ENCODE data around the gene ATG14.
"Not testable (repeated sequence)": the region's sequence is repeated elsewhere in the genome, so short reads cannot be mapped to it uniquely, and the experiment has no call there.

Gene ATG14

GRCh38 chr14:55411426-55412389 is at the start of gene ATG14:
Gene ATG14 (minus strand): TSS chr14:55411830. CDS start chr14:55411822, 8 bp downstream.
- peak; percentile 65 to 70 for DNase-seq (ENCODE audit: low read depth in 2 of 2)

DNA sequence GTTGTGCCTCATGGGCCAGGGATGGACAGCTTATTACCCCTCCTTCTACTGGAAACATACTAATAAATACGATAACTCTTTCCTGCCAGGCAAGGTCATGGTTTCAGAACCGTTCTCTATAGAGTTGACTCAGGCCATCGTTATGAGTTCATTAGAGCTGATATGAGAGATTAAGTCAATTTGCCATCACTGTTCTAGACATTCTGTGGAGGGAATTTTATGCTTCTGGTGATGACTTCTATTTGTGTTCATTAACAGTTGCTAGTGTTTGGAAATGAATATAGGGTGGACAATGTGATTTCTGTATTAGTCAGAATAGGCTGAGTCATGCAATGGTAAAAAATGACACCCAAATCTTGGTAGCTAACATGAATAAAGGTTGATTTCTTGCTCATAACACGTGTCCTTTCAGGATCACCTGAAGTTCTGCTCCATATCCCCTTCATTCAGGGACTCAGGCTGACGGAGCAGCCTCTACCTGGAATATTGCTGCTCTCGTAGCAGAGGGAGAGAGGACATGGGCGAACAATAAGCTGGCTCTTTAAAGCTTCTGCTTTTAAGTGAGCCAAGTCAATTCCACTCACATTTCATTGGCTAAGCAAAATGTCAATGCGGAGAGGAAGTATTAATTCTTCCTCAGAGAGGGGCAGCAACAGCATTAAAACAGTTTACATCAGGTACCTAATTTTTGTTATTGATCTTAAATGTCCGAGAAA is 47.3 kb upstream of the ATG14 start:
- DNase-seq (ENCODE audit: low read depth in 2 of 2), result no peak

DNA sequence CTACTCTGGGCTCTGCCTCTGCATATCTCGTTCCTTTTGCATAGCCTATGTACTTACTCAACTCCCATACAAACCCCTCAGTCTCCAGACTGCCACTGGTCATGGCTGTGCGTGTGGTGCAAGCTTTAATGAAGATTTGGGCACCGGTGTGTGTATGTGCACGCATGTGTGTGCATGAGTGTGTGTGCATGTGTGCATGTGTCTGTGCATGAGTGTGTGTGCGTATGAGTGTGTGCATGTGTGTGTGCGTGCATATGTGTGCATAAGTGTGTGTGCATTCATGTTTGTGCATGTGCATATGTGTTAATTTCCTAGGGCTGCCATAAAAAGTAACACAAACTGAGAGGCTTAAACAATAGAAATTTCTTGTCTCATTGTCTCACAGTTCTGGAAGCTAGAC is 45.9 kb upstream of the ATG14 start:
- no peak for DNase-seq (ENCODE audit: low read depth in 2 of 2)

DNA sequence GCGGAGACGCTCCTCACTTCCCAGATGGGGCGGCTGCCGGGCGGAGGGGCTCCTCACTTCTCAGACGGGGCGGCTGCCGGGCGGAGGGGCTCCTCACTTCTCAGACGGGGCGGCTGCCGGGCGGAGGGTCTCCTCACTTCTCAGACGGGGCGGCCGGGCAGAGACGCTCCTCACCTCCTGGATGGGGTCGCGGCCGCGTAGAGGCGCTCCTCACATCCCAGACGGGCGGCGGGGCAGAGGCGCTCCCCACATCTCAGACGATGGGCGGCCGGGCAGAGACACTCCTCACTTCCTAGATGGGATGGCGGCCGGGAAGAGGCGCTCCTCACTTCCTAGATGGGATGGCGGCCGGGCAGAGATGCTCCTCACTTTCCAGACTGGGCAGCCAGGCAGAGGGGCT is 44.8 kb upstream of the ATG14 start:
- DNase-seq (ENCODE audit: low read depth in 2 of 2), result not testable (repeated sequence)

DNA sequence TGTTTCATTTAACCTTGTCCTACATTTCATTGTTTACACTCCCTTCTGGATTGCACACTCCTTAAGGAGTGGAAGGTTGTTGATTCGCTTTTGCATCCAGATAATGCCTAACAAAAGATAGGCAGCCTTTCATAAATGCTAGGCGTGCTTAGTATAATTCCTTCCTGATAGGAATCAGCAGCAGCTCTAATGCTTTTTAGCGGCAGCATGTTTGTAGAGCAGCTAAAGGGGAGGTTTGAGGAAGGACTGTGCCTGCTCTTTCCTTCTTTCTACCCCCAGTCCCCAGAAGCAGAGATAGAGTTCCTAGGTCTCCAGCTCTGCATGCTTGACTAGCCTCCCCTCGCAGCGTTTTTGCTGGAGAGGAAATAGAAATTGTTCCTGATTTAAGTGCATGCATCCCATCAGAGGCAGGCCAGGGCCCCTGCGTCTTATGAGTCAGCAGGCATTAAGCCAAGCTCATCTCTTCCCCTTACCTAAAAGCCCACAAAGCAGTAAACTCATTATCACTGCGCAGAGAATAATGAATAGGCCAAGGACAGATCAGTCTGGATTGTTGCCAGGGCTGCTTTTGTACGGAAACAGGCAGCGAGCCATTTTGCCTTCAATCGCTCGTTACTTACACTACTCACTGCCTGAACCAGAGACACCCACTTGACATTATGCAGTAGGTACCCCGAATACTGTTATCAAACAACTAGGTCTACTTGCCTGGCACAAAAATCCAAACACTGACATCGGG is 42.8 kb upstream of the ATG14 start:
- DNase-seq (ENCODE audit: low read depth in 2 of 2), result peak; percentile 92

DNA sequence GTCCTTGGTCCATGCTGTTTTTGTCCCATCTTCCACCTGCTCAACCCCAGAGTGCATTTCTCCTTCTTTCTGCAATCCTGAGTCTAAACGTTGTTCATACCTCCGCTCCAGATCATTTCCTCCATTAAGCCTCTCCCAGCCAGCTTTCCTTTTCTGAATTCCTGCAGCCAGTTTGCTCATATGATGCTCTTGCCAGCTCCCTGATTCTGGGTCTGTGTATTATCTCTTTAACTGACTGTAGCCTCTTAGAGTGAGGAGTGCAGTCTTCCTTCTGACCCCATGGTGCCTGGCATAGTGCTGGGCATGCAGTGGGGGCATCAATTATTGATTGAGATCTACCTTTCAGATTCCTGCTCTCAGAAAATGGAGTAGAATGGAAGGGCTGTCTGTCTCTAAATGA is 40.3 kb upstream of the ATG14 start:
- no peak for DNase-seq (ENCODE audit: low read depth in 2 of 2)

- no peak for DNase-seq (ENCODE audit: low read depth in 2 of 2)
Measured at GRCh38 chr14:55451398-55451797, 39.8 kb upstream of the ATG14 start.

DNA sequence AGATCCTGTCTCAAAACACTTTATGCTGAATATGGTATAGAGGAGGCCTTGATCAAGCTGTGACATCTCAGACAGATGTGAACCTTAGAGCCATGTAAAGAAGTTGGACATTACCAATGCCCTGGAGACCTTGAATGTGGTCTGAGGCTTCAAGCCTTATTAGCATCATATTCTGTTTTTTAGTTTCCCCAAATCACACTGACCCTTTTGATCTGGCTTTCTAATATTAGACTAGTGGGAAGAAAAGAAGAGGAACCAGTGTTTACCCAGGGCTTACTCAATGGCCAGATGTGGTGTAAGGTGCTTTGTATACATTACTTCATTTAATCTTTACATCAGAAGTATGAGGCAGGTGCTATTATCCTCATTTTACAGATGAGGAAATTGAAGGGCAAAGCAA is 39.4 kb upstream of the ATG14 start:
- DNase-seq (ENCODE audit: low read depth in 2 of 2), result no peak

GRCh38 chr14:55450539-55450938 is 38.9 kb upstream of the ATG14 start:
- no peak for DNase-seq (ENCODE audit: low read depth in 2 of 2)

DNA sequence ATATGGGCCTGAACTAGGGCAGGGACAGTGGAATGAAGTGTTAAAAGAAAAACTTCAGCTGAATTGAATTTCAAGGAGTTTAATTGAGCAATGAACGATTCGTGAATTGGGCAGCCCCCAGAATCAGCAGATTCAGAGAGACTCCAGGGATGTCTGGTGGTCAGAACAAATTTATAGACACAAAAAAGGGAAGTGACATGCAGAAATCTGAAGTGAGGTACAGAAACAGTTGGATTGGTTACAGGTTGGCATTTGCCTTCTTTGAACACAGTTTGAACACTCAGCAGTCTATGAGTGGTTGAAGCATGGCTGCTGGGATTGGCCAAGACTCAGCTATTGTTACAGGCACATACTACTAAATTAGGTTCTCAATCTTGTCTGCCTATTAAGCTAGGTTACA is 38.5 kb upstream of the ATG14 start:
- no peak for DNase-seq (ENCODE audit: low read depth in 2 of 2)

DNA sequence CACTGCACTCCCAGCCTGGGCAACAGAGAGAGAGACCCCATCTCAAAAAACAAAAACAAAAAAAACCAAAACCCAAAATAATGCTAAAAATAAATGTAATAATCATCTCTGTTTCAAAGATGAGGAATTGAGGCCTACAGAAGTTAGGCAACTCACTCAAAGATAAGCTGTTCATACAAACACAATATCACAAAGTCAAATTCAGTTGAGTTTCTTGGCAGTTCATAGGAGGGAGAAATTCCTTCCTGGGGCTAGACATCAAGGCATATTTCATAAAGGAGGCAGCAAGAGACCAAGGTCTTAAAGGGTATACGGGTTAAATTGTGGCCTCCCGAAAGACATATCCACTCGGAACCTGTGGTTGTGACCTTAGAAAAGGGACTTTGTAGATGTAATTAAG is 37.5 kb upstream of the ATG14 start:
- no peak for DNase-seq (ENCODE audit: low read depth in 2 of 2)

DNA sequence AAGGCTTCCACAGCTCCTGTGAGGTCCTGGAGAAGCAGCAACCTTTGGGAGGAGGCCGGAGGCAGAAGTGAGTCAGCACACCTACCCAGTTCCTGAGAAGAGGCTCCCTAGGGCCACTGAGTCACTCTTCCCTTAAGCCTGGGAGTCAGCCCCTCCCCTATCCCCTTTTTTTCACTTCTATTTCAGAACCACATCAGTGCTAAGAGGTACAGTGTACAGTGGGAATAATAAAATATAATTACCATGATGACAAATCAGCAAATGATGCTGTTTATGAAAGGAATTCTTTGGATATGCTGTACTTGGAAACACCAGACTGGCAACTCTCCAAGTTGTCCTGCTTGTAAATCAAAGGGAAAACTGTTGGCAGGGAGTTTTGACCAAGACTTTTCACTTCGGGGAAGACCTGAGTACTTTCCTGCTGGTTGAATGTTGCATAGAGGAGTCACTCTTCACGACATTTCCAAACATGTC is 36.5 kb upstream of the ATG14 start:
- DNase-seq (ENCODE audit: low read depth in 2 of 2), result peak; percentile 97 to 98

- peak; percentile 51 to 62 for DNase-seq (ENCODE audit: low read depth in 2 of 2)
Measured at GRCh38 chr14:55446833-55447232, 35.2 kb upstream of the ATG14 start.

DNA sequence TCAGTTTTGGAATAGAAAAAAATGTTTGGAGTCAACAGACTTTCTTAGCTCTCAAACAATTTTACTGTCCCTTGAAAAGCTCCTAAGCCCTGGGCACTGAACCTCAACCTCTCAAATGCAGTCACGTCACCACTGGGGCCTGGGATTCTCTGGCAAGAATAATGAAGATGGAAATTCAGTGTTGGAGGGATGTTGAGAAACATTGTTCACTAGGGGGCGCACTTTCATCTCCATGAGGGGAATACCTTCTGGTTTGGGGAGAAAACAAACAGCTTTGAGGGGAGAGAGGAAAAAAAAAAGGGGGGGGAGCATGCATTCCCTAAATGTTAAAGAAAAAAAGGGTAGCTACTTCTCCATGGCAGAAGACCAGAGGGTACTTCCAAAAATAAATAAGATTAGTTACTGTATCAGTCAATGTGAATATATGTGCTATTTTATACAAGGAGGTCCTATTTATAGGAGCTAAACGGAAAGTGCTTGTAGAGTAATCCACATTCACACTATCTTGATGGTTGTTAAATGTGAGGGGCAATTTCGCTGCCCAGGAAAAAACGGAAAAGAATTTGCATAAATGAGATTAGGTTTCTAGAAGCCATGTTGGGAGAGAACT is 34.6 kb upstream of the ATG14 start:
- DNase-seq (ENCODE audit: low read depth in 2 of 2), result peak; percentile 53 to 58

DNA sequence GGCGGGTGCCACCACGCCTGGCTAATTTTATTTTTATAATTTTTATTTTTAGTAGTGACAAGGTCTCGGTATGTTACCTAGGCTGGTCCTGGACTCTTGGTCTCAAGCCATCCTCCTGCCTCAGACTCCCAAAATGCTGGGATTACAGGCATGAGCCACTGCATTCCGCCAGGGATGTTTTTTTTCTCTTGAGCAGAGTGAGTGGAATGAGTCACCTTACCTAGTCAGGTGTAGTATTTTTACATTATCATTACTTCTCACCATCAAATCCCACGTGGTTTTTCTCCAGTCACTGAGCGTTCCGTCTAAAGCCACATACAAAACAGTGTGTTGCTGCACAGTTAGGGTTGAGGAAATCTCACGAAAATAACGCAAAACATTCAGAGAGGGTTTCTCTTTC is 29.7 kb upstream of the ATG14 start:
- DNase-seq (ENCODE audit: low read depth in 2 of 2), result no peak

- DNase-seq (ENCODE audit: low read depth in 2 of 2), result no peak
Measured at GRCh38 chr14:55440385-55440784, 28.8 kb upstream of the ATG14 start, which contains the start of gene TBPL2. Gene TBPL2 (minus strand): TSS chr14:55440616. CDS start chr14:55440449, 167 bp downstream.

DNA sequence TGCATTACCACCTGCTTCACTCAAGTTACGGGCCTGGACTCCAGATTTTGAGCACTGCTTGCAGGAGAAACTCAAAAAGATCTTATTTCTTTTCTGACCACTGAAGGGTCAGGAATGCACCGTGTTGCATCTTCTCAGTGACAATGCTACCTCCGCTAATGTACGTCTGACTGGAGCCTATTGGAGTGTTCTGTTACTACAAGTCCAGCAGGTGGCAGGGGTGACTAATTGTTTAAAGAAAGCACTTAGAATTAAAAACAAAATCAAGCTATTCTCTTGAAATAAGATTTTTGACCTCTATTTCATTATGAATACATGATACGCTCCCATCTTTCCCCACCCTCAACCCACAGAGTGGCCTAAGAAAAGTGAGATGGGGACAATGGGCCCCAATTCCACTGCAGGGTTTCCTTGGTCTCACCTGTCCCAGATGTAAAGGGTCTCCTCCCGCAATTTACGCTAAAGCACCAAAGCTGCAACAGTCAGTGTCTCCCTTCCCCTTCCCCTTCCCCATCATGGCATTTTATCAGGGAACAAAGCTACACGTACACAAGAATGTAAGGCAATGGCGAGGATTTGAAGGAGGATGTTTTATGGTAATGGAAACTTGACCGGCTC is 26.5 kb upstream of the ATG14 start:
- no peak for DNase-seq (ENCODE audit: low read depth in 2 of 2)

GRCh38 chr14:55436931-55437330 is 25.3 kb upstream of the ATG14 start:
- DNase-seq (ENCODE audit: low read depth in 2 of 2), result no peak

DNA sequence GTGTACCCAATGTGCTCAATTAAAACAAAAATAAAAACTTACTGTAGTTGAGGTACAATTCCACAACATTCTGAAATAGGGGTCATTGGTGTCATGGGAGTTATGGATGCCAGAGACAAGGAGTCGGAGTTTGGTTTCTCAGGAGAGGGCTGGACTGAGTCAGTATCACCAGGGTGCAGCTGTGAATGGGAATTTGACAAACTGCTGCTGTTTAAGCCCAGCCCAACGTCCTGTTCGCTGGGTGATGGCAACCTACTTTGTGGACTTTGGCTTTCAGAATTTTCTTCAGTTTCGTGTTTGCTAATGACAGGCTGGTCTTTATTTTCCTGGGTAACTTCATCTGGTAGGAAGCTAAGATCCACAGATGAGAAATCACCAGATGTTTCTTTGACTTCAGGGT is 24.9 kb upstream of the ATG14 start:
- DNase-seq (ENCODE audit: low read depth in 2 of 2), result no peak

DNA sequence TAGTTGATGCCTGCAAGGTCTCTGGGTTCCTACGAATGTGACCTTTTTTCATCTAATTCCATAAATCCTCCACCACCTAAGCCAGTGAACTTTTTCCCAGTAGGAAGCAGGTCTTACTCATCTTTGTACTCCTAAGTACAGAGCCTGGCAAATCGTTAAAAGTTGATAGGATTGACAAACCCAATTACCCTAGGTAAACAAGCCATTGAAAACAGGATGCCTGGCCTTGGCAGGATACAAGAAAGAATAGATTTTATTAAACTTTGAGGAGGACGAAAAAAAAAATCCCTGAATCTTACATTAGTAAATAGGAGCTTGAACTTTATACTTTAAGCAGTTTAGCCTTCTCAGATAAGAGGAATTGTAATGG is 23.2 kb upstream of the ATG14 start:
- DNase-seq (ENCODE audit: low read depth in 2 of 2), result no peak

Measured in fibroblast of skin of left quadriceps (primary cell).